ENCODE measurements around the gene SLX4IP. TPM values are rescaled to one million over a fixed set of nuclear protein-coding genes. Genes with fewer than 3 reads are reported as not detected.

Gene SLX4IP
- polyA plus RNA-seq, 2 donors, result 1.2 to 4.4 TPM

- 42 to 67% methylated on average over 11 of the region's 11 CpGs for WGBS, 2 donors
- Histone ChIP-seq H3K27ac (ENCODE audit: low read depth in 2 of 2, low read length in 1 of 2) (peak overlapping the region; percentile 93), H3K36me3 (ENCODE audit: control insufficient read depth in 2 of 2, insufficient read depth in 2 of 2, low read length in 1 of 2) (peaks cover 2 to 10% of the 10 kb centered on the region in 2 donors), H3K27me3 (ENCODE audit: control insufficient read depth in 1 of 2, insufficient read depth in 2 of 2, low read length in 2 of 2) (no peaks in the 10 kb centered on the region), H3K4me3 (ENCODE audit: low read depth in 1 of 2, low read length in 2 of 2) (no peak overlapping the region), H3K9me3 (ENCODE audit: control insufficient read depth in 2 of 2, insufficient read depth in 1 of 2, low read depth in 1 of 2, low read length in 1 of 2) (no peaks in the 10 kb centered on the region), H3K4me1 (ENCODE audit: control insufficient read depth in 2 of 2, insufficient read depth in 2 of 2, low read length in 1 of 2) (peaks cover 8 to 24% of the 10 kb centered on the region in 2 donors)
These were observed 199.7 kb downstream of the SLX4IP start for GRCh38 chr20:10634683-10635411.

DNA sequence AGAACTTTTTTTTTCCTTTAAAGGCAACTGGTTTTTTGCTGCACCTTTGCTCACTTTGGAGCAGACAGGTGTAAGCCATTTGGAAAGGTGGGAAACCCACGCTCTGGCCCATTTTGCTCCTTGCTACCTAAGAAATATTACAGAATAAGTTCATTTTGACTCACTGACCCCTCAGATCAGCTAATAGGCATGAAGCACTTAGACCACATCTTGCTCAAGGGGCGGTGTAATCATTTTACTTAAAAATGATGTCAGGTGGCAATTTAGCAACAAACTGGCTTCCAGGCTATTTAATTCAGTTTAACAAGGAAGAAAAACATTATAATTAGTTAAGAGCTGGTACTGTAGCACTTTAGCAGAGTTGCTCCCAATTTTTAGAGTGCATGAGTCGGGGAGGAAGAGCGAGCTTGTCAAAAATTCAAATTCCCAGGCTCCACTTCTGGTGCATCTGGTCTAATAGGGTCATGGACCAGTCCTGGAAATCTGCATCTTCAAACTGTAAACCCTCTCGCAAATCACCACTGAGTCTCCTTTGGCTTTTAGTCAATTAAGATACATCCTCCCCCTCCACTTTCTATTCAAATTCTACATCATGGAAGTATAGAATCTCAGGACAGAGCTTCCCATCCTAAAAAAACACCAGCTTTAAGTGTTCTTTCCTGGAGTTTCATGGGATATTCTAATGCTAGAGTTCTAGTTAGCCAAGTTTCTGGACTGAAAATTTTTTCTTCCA lies 200.5 kb downstream of the SLX4IP start:
- Histone ChIP-seq H3K4me1 (ENCODE audit: control insufficient read depth in 2 of 2, insufficient read depth in 2 of 2, low read length in 1 of 2) (peaks cover 6 to 24% of the 10 kb centered on the region in 2 donors), H3K27me3 (ENCODE audit: control insufficient read depth in 1 of 2, insufficient read depth in 2 of 2, low read length in 2 of 2) (no peaks in the 10 kb centered on the region), H3K4me3 (ENCODE audit: low read depth in 1 of 2, low read length in 2 of 2) (no peak overlapping the region), H3K9me3 (ENCODE audit: control insufficient read depth in 2 of 2, insufficient read depth in 1 of 2, low read depth in 1 of 2, low read length in 1 of 2) (no peaks in the 10 kb centered on the region), H3K27ac (ENCODE audit: low read depth in 2 of 2, low read length in 1 of 2) (peak overlapping the region; percentile 93 to 95), H3K36me3 (ENCODE audit: control insufficient read depth in 2 of 2, insufficient read depth in 2 of 2, low read length in 1 of 2) (peaks cover 6 to 15% of the 10 kb centered on the region in 2 donors)
- 81 to 82% methylated on average over 5 of the region's 5 CpGs for WGBS, 2 donors

DNA sequence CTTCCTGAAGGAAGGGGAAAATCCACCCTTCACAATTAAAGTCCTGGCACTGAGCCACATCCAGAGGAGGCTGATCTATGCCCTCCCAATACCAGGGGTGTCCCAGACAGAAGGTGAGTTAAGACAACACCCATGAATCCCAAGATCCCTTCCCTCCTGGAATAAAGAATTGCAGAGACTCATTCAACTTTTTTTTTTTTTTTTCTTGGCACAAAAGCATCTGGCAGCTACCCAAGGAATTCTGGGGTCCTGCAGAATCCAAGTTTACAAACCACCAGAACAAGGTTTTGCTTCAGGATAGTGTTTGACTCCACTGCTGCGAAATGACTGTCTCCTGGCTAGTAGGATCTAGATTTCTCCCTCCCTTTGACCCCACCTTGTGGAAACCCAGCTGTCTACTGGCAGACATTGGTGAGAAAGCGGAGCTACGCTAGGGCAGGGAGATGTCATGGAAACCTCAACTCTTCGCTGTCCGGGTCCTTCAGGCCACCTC lies 201.3 kb downstream of the SLX4IP start:
- WGBS, 2 donors, result 37 to 51% methylated on average over 5 of the region's 5 CpGs
- no peaks in the 10 kb centered on the region for H3K9me3 ChIP-seq (ENCODE audit: control insufficient read depth in 2 of 2, insufficient read depth in 1 of 2, low read depth in 1 of 2, low read length in 1 of 2)
- H3K4me3 ChIP-seq (ENCODE audit: low read depth in 1 of 2, low read length in 2 of 2), result no peak overlapping the region
- peak overlapping the region; percentile 93 to 95 for H3K27ac ChIP-seq (ENCODE audit: low read depth in 2 of 2, low read length in 1 of 2)
- H3K4me1 ChIP-seq (ENCODE audit: control insufficient read depth in 2 of 2, insufficient read depth in 2 of 2, low read length in 1 of 2), result peaks cover 6 to 24% of the 10 kb centered on the region in 2 donors
- peaks cover 9 to 21% of the 10 kb centered on the region in 2 donors for H3K36me3 ChIP-seq (ENCODE audit: control insufficient read depth in 2 of 2, insufficient read depth in 2 of 2, low read length in 1 of 2)
- H3K27me3 ChIP-seq (ENCODE audit: control insufficient read depth in 1 of 2, insufficient read depth in 2 of 2, low read length in 2 of 2), result no peaks in the 10 kb centered on the region

DNA sequence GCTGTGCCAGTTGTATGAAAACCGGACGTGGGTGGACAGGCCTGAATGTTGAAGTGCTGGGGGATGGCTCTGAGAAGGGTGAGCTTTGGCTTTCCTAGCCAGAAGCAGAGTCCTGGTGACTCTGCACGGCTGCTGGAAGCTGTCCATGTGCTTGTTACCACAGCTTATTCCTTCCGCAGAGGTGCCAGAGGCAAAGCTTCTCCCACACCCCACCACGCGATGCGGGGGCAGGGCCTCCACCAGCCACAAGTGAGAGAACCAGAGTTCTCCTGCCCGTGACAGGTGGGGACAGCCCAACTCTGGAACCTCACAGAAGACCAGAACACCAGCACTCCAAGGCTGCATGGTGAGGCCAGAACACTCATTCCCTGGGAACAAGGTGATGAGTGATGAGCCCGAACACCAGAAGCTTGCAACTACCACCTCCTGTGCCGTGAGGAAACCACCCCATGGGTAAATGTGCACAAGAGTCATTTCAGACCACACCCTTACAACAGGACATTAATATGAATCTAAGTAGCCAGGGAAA lies 202.0 kb downstream of the SLX4IP start:
- Histone ChIP-seq H3K4me1 (ENCODE audit: control insufficient read depth in 2 of 2, insufficient read depth in 2 of 2, low read length in 1 of 2) (peaks cover 6 to 24% of the 10 kb centered on the region in 2 donors), H3K9me3 (ENCODE audit: control insufficient read depth in 2 of 2, insufficient read depth in 1 of 2, low read depth in 1 of 2, low read length in 1 of 2) (no peaks in the 10 kb centered on the region), H3K4me3 (ENCODE audit: low read depth in 1 of 2, low read length in 2 of 2) (no peak overlapping the region), H3K36me3 (ENCODE audit: control insufficient read depth in 2 of 2, insufficient read depth in 2 of 2, low read length in 1 of 2) (peaks cover 15 to 28% of the 10 kb centered on the region in 2 donors), H3K27ac (ENCODE audit: low read depth in 2 of 2, low read length in 1 of 2) (peak overlapping the region; percentile 93 to 95), H3K27me3 (ENCODE audit: control insufficient read depth in 1 of 2, insufficient read depth in 2 of 2, low read length in 2 of 2) (no peaks in the 10 kb centered on the region)
- WGBS, 2 donors, result 32 to 41% methylated on average over 10 of the region's 10 CpGs

GRCh38 chr20:10637563-10637962 lies 202.5 kb downstream of the SLX4IP start:
- Histone ChIP-seq H3K27ac (ENCODE audit: low read depth in 2 of 2, low read length in 1 of 2) (peak overlapping the region; percentile 93 to 95), H3K4me3 (ENCODE audit: low read depth in 1 of 2, low read length in 2 of 2) (no peak overlapping the region), H3K27me3 (ENCODE audit: control insufficient read depth in 1 of 2, insufficient read depth in 2 of 2, low read length in 2 of 2) (no peaks in the 10 kb centered on the region), H3K36me3 (ENCODE audit: control insufficient read depth in 2 of 2, insufficient read depth in 2 of 2, low read length in 1 of 2) (peaks cover 17 to 33% of the 10 kb centered on the region in 2 donors), H3K4me1 (ENCODE audit: control insufficient read depth in 2 of 2, insufficient read depth in 2 of 2, low read length in 1 of 2) (peaks cover 6 to 23% of the 10 kb centered on the region in 2 donors), H3K9me3 (ENCODE audit: control insufficient read depth in 2 of 2, insufficient read depth in 1 of 2, low read depth in 1 of 2, low read length in 1 of 2) (no peaks in the 10 kb centered on the region)
- 43 to 55% methylated on average over 6 of the region's 6 CpGs for WGBS, 2 donors

DNA sequence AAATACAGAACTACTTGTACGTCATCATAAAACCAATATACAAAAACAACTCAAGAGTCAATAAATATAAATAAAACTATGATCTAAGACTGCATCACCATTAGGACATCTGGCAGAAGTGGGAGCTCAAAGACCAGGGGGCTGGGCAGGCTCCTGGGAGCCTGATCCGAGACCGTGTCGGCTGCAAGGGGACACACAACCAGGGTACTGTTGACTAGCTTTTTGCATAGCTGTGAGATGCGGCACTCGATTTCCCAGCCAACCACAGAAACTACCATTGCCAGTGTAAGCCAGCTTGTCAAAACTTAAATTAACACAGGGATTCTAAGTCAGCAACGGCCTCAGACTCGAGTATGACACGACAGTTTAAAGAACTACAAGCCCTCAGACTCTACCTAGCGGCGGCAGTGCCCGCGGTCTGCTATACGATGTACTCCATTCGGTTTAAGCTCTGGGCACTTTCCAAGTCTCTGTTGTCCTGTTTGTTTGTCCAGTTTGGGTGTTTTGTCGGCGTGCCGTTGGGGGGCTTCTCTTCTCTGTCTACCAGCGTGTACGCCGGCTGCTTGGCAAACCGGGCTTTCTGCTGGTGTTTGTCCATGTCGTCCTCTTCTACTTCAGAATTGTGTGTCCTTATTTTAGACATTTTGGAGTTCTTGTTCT lies 204.1 kb downstream of the SLX4IP start:
- WGBS, 2 donors, result 79 to 82% methylated on average over 23 of the region's 23 CpGs
- peaks cover 6 to 11% of the 10 kb centered on the region in 2 donors for H3K4me1 ChIP-seq (ENCODE audit: control insufficient read depth in 2 of 2, insufficient read depth in 2 of 2, low read length in 1 of 2)
- H3K36me3 ChIP-seq (ENCODE audit: control insufficient read depth in 2 of 2, insufficient read depth in 2 of 2, low read length in 1 of 2), result peaks cover 16 to 44% of the 10 kb centered on the region in 2 donors
- no peak overlapping the region for H3K4me3 ChIP-seq (ENCODE audit: low read depth in 1 of 2, low read length in 2 of 2)
- H3K27ac ChIP-seq (ENCODE audit: low read depth in 2 of 2, low read length in 1 of 2), result peak overlapping the region; percentile 28 to 89
- no peaks in the 10 kb centered on the region for H3K27me3 ChIP-seq (ENCODE audit: control insufficient read depth in 1 of 2, insufficient read depth in 2 of 2, low read length in 2 of 2)
- H3K9me3 ChIP-seq (ENCODE audit: control insufficient read depth in 2 of 2, insufficient read depth in 1 of 2, low read depth in 1 of 2, low read length in 1 of 2), result no peaks in the 10 kb centered on the region

DNA sequence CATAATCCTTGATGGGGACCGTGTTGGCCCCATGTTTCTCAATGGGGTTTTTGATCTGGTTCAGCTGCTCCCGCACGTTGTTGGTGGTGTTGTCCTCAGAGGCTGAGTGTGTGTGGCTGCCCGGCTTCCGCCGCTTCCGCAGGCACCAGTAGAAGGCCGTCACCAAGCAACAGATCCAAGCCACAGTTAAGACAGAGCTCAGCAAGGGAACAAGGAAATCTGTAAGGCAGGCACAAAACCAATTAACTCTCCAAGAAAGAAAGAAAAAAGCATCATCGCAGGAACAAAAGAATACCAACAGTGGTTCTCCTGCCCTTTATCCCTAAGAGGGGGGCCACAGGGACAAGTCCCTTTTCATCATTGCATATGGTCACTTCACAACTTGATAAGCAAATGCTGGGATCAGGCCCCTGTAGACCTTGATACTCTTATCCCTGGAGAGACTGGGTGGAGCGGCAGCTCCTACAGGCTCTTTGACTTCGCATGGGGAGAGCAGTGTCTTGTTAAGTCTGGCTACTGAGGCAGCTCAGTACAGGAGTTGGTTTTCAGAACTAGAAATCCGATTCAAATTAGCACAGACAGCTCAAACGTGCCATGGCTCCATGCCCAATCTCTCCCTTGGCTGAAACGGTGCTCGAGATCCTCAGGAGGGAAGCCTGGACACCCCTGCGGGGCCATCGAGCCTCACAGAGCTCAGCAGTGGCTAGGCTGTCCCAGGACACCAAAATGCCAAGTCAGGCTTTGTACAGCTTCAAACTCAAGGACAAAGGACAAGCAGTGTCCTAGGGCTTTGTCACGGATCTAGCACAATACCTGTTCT lies 204.8 kb downstream of the SLX4IP start:
- Histone ChIP-seq H3K4me1 (ENCODE audit: control insufficient read depth in 2 of 2, insufficient read depth in 2 of 2, low read length in 1 of 2) (peaks cover 8 to 9% of the 10 kb centered on the region in 2 donors), H3K27ac (ENCODE audit: low read depth in 2 of 2, low read length in 1 of 2) (peak overlapping the region; percentile 28 to 89)
- WGBS, 2 donors, result 53 to 61% methylated on average over 18 of the region's 18 CpGs

DNA sequence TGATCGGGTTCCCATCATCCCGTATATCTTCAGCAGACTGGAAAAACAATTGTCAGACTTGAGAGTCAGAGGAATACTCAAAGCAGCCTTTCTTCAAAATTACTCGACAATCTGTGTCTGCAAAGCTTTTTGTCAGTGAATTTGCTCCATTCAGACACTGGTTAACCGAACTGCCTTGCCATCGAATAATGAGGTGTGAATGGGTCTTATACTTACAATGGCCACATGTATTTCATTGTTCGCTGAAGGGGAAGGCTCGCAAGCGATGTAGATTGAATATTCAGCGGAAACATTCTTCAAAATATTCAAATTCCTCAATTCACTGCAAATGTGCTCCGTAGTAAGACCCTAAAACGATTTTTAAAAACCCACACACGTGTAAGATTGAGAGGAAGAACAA lies 205.8 kb downstream of the SLX4IP start:
- peaks cover 8 to 9% of the 10 kb centered on the region in 2 donors for H3K4me1 ChIP-seq (ENCODE audit: control insufficient read depth in 2 of 2, insufficient read depth in 2 of 2, low read length in 1 of 2)
- H3K4me3 ChIP-seq (ENCODE audit: low read depth in 1 of 2, low read length in 2 of 2), result no peak overlapping the region
- H3K36me3 ChIP-seq (ENCODE audit: control insufficient read depth in 2 of 2, insufficient read depth in 2 of 2, low read length in 1 of 2), result peaks cover 22 to 59% of the 10 kb centered on the region in 2 donors
- peak overlapping the region; percentile 28 to 89 for H3K27ac ChIP-seq (ENCODE audit: low read depth in 2 of 2, low read length in 1 of 2)
- 82 to 88% methylated on average over 12 of the region's 12 CpGs for WGBS, 2 donors
- H3K9me3 ChIP-seq (ENCODE audit: control insufficient read depth in 2 of 2, insufficient read depth in 1 of 2, low read depth in 1 of 2, low read length in 1 of 2), result no peaks in the 10 kb centered on the region
- H3K27me3 ChIP-seq (ENCODE audit: control insufficient read depth in 1 of 2, insufficient read depth in 2 of 2, low read length in 2 of 2), result no peaks in the 10 kb centered on the region

More for the DNA sequence above, 204.8 kb downstream of the SLX4IP start:
- H3K36me3 ChIP-seq (ENCODE audit: control insufficient read depth in 2 of 2, insufficient read depth in 2 of 2, low read length in 1 of 2), result peaks cover 19 to 51% of the 10 kb centered on the region in 2 donors
- H3K9me3 ChIP-seq (ENCODE audit: control insufficient read depth in 2 of 2, insufficient read depth in 1 of 2, low read depth in 1 of 2, low read length in 1 of 2), result no peaks in the 10 kb centered on the region
- no peak overlapping the region for H3K4me3 ChIP-seq (ENCODE audit: low read depth in 1 of 2, low read length in 2 of 2)
- no peaks in the 10 kb centered on the region for H3K27me3 ChIP-seq (ENCODE audit: control insufficient read depth in 1 of 2, insufficient read depth in 2 of 2, low read length in 2 of 2)
